ENCODE data around the gene LCMT1. TPM values are rescaled to one million over a fixed set of nuclear protein-coding genes. Genes with fewer than 3 reads are reported as not detected.

LCMT1 gene
- total RNA-seq, 1 donor = 35.5 TPM

DNA sequence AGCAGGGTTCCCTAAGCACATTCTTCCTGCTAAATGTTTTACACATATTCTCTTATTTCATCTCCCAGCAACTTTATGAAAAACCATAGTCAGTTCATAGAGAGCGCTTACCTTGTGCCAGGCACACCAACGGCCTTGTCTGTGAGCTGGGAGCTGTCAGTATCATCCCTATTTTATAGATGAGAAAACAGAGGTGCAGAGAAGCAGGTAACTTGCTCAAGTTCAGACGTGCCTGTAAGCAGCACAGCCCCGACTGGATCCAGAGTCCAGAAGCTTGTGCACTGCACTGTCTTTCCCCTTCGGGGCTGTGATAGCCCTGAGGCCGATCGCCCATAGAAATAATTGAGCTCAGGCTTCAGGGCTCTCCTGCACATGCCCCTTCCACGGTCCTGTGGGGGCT lies 111.4 kb downstream of the LCMT1 start:
- TF ChIP-seq, protein P1, sequence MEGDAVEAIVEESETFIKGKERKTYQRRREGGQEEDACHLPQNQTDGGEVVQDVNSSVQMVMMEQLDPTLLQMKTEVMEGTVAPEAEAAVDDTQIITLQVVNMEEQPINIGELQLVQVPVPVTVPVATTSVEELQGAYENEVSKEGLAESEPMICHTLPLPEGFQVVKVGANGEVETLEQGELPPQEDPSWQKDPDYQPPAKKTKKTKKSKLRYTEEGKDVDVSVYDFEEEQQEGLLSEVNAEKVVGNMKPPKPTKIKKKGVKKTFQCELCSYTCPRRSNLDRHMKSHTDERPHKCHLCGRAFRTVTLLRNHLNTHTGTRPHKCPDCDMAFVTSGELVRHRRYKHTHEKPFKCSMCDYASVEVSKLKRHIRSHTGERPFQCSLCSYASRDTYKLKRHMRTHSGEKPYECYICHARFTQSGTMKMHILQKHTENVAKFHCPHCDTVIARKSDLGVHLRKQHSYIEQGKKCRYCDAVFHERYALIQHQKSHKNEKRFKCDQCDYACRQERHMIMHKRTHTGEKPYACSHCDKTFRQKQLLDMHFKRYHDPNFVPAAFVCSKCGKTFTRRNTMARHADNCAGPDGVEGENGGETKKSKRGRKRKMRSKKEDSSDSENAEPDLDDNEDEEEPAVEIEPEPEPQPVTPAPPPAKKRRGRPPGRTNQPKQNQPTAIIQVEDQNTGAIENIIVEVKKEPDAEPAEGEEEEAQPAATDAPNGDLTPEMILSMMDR (IDR thresholded peaks at IDR 0.05; ENCODE audit: extremely low read depth, low read depth, low read length) = no peak
- peaks cover 2% of the 10 kb centered on the region for H3K27me3 ChIP-seq (ENCODE audit: insufficient read depth, low read length)
- no peaks in the 10 kb centered on the region for H3K36me3 ChIP-seq (ENCODE audit: insufficient read depth, low read length)
- DNase-seq (ENCODE audit: insufficient read length, low spot score, missing footprints) = no peak
- no peak overlapping the region for H3K4me3 ChIP-seq (ENCODE audit: insufficient read depth, low read length)
- H2AFZ ChIP-seq (ENCODE audit: low read length) = no peak overlapping the region
- H3K79me2 ChIP-seq (ENCODE audit: insufficient read depth, low read length) = no peaks in the 10 kb centered on the region
- no peaks in the 10 kb centered on the region for H4K20me1 ChIP-seq (ENCODE audit: insufficient read depth, low read length)
- H3K4me2 ChIP-seq (ENCODE audit: insufficient read depth, low read length) = no peak overlapping the region
- H3K4me1 ChIP-seq (ENCODE audit: insufficient read depth, low read length) = no peaks in the 10 kb centered on the region
- no peak overlapping the region for H3K27ac ChIP-seq (ENCODE audit: low read depth, low read length)
- H3K9me3 ChIP-seq (ENCODE audit: low read depth, low read length) = no peaks in the 10 kb centered on the region

DNA sequence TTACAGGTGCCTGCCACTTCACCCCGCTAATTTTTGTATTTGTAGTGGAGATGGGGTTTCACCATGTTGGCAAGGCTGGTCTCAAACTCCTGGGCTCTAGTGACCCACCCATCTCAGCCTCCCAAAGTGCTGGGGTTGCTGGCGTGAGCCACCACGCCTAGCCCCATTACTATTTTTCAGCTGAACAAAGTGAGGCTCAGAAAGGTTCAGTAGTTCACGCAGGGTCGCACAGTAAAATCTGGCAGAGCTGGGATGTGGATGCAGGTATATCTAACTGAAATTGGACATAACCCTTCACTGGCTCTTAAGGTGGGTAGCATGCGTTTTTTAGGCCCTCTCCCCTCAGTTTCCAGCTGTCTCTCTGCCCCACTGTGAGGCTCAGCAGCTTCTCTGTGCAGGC lies 112.4 kb downstream of the LCMT1 start:
- H3K36me3 ChIP-seq (ENCODE audit: insufficient read depth, low read length) = no peaks in the 10 kb centered on the region
- no peaks in the 10 kb centered on the region for H3K4me1 ChIP-seq (ENCODE audit: insufficient read depth, low read length)
- no peak for DNase-seq (ENCODE audit: insufficient read length, low spot score, missing footprints)
- H3K4me3 ChIP-seq (ENCODE audit: insufficient read depth, low read length) = no peak overlapping the region
- H3K79me2 ChIP-seq (ENCODE audit: insufficient read depth, low read length) = no peaks in the 10 kb centered on the region
- no peaks in the 10 kb centered on the region for H3K9me3 ChIP-seq (ENCODE audit: low read depth, low read length)
- H2AFZ ChIP-seq (ENCODE audit: low read length) = no peak overlapping the region
- H3K27ac ChIP-seq (ENCODE audit: low read depth, low read length) = no peak overlapping the region
- no peaks in the 10 kb centered on the region for H3K27me3 ChIP-seq (ENCODE audit: insufficient read depth, low read length)
- TF ChIP-seq, protein P1 (IDR thresholded peaks at IDR 0.05; ENCODE audit: extremely low read depth, low read depth, low read length) = no peak
- H4K20me1 ChIP-seq (ENCODE audit: insufficient read depth, low read length) = no peaks in the 10 kb centered on the region
- no peak overlapping the region for H3K4me2 ChIP-seq (ENCODE audit: insufficient read depth, low read length)

- Histone ChIP-seq H3K9me3 (ENCODE audit: low read depth, low read length) (no peaks in the 10 kb centered on the region), H2AFZ (ENCODE audit: low read length) (peak overlapping the region; percentile 29), H3K27me3 (ENCODE audit: insufficient read depth, low read length) (no peaks in the 10 kb centered on the region), H3K27ac (ENCODE audit: low read depth, low read length) (no peak overlapping the region), H3K79me2 (ENCODE audit: insufficient read depth, low read length) (no peaks in the 10 kb centered on the region), H4K20me1 (ENCODE audit: insufficient read depth, low read length) (no peaks in the 10 kb centered on the region), H3K4me3 (ENCODE audit: insufficient read depth, low read length) (no peak overlapping the region), H3K36me3 (ENCODE audit: insufficient read depth, low read length) (no peaks in the 10 kb centered on the region), H3K4me1 (ENCODE audit: insufficient read depth, low read length) (no peaks in the 10 kb centered on the region), H3K4me2 (ENCODE audit: insufficient read depth, low read length) (peak overlapping the region; percentile 32)
- TF ChIP-seq, protein P1 (IDR thresholded peaks at IDR 0.05; ENCODE audit: extremely low read depth, low read depth, low read length) = no peak
- DNase-seq (ENCODE audit: insufficient read length, low spot score, missing footprints) = no peak
Measured at GRCh38 chr16:25224731-25225319, 113.3 kb downstream of the LCMT1 start.

Small RNA genes lying within 50 kb of the gene (small RNA-seq; reads per million reads assigned to genes)
- not detected for gene RN7SL557P

Other genes starting within 250 kb of the LCMT1 start
- 34.7 and 40.1 TPM in 2 replicates for gene ARHGAP17, start 96.4 kb upstream of the LCMT1 start, total RNA-seq
- gene AQP8, start 105.2 kb downstream of the LCMT1 start, total RNA-seq = not detected in 2 replicates
- gene ZKSCAN2, start 146.1 kb downstream of the LCMT1 start, total RNA-seq = 5.9 and 8.0 TPM in 2 replicates